Upper lobe of right lung (tissue), 1 donor: Measurements from ENCODE around the gene CYP2W1. TPM values are rescaled to one million over a fixed set of nuclear protein-coding genes. Genes with fewer than 3 reads are reported as not detected.

ENCODE experiments used
- ATAC-seq: fragments of 200-7000 bp; cut with Tn5 transposase; one replicate; pipeline ENCODE4 v1.9.1; 2020; ENCODE audit warnings: mild to moderate bottlenecking, moderate library complexity
- DNase-seq: peaks from one replicate; pipeline ENCODE4 v3.0.0-alpha.2; 2020
- H3K27ac ChIP-seq: fragments of 200-600 bp; one replicate; pipeline ENCODE4 v1.8.0; 2022
- H3K27me3 ChIP-seq: fragments of 200-600 bp; one replicate; pipeline ENCODE4 v1.8.0; 2022; ENCODE audit warnings: mild to moderate bottlenecking
- H3K36me3 ChIP-seq: fragments of 200-600 bp; one replicate; pipeline ENCODE4 v1.8.0; 2022
- H3K4me1 ChIP-seq: fragments of 200-600 bp; one replicate; pipeline ENCODE4 v1.8.0; 2022
- H3K4me3 ChIP-seq: fragments of 200-600 bp; one replicate; pipeline ENCODE4 v1.8.0; 2022; ENCODE audit warnings: mild to moderate bottlenecking
- H3K9me3 ChIP-seq: fragments of 200-600 bp; one replicate; pipeline ENCODE4 v1.8.0; 2022
- intact Hi-C: fragments of 100-400 bp; cut with DNase I; formaldehyde crosslinking; loops from one replicate; pipeline ENCODE4 v1.11.0; 2022
- total RNA-seq: library from RNA; stranded (reverse); fragmentation: NEBNext Ultra II Directional; extraction: Animal tissue kit (Norgen Biotek cat#: 25700); gene quantifications from one replicate; pipeline ENCODE4 v1.2.1, GENCODE V29; 2021
- TF ChIP-seq, protein P1 (sequence below): fragments of 200-600 bp; IDR thresholded peaks from one replicate; pipeline ENCODE4 v1.8.0; 2022; ENCODE audit warnings: antibody characterized with exemption
- donor health status: DM: no; HTN: yes; CAD: no; lungs with severe emphysema.

The CYP2W1 gene
- total RNA-seq, 1 donor from 2014 or later, result not detected

DNA sequence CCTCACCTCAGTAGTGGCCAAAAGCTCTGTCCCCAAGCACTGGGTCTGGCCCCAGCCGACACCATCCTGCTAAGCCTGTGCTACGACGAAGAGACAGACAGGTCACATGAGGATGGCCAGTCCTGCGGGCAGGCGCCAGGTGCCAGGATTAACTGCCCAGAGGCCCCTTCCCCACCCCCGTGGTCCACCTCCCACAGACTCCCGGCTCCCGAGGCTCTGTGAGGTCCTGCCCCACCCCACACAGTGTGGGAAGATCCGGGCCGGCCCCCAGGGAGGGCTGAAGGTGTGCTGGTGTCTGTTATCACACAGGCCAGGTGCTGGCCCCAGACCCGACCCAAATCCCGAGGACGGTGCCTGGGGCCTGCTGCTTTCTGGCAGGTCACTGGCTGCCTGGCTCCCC lies 27.2 kb downstream of the CYP2W1 start:
- DNase-seq, result no peak
- Histone ChIP-seq H3K4me3 (no peak overlapping the region), H3K4me1 (no peaks in the 10 kb centered on the region), H3K27me3 (no peaks in the 10 kb centered on the region), H3K27ac (no peak overlapping the region), H3K9me3 (no peaks in the 10 kb centered on the region), H3K36me3 (peaks cover 18% of the 10 kb centered on the region)
- intact Hi-C loops, result no loop called here
- TF ChIP-seq, protein P1, sequence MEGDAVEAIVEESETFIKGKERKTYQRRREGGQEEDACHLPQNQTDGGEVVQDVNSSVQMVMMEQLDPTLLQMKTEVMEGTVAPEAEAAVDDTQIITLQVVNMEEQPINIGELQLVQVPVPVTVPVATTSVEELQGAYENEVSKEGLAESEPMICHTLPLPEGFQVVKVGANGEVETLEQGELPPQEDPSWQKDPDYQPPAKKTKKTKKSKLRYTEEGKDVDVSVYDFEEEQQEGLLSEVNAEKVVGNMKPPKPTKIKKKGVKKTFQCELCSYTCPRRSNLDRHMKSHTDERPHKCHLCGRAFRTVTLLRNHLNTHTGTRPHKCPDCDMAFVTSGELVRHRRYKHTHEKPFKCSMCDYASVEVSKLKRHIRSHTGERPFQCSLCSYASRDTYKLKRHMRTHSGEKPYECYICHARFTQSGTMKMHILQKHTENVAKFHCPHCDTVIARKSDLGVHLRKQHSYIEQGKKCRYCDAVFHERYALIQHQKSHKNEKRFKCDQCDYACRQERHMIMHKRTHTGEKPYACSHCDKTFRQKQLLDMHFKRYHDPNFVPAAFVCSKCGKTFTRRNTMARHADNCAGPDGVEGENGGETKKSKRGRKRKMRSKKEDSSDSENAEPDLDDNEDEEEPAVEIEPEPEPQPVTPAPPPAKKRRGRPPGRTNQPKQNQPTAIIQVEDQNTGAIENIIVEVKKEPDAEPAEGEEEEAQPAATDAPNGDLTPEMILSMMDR, result no peak
- ATAC-seq, result no peak

DNA sequence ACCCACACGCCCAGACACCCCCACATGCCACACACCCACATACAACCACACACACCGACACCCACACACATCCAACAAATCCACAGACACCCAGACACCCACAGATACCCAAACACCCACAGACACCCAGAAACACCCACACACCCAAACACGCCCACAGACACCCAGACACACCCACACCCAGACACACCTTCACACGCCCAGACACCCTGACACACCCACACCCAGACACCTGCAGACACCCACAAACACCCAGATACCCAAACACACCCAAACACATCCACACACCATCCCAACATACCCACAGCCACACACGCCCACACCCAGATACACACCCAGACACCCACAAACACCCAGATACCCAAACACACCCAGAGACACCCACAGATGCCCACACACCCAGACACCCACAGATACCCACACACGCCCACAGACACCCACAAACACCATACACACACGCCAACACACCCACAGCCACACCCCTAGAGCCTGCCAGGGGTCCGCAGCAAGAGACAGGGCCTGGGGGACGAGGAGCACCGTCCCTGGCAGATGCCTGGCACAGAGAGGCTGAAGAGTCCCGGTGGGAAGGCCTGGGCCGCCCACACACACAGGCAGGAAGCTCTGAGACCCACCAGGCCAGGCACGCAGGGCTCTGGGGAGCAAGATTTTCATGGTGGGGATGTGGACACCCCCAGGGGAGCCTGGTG lies 28.5 kb downstream of the CYP2W1 start:
- no peaks in the 10 kb centered on the region for H3K4me1 ChIP-seq
- H3K27me3 ChIP-seq, result no peaks in the 10 kb centered on the region
- TF ChIP-seq, protein P1, result no peak
- DNase-seq (no peak), ATAC-seq (no peak)
- peaks cover 18% of the 10 kb centered on the region for H3K36me3 ChIP-seq
- intact Hi-C loops, result no loop called here
- H3K4me3 ChIP-seq, result no peak overlapping the region
- H3K9me3 ChIP-seq, result no peaks in the 10 kb centered on the region
- H3K27ac ChIP-seq, result no peak overlapping the region

DNA sequence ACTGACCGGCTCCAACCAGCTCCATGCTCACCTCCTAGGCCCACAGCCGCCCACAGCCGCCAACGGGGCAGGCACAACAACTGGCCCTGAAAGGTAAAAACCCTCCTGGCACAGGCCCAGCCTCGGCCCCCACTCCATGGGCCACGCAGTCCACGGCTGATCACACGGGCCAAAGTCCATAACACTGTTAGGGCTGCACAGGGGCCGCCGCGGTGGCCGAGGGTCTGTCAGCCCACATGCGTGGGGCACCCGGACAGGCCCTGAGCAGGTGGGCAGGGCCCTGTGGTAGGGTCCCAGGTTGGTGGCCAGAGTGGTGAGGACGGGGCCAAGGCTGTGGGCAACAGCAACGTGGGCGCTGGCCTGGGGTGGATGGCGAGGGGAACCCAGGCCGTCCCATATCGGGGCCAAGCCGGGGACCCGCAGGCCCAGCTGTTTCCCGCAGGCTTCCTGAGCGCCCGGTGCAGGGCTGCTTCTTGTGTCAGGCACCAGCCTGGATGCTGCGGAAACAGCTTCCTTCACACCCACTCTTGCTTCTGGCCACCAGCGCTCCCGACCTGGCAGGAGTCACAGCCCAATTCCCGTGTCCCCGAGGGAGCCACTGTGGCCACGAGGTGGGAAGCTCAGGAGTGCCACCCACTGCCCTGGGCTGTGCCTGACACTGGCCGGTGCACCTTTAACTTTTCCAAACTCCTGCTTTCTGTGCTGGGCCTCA lies 29.2 kb downstream of the CYP2W1 start:
- H3K27me3 ChIP-seq, result no peaks in the 10 kb centered on the region
- TF ChIP-seq, protein P1, result no peak
- no peaks in the 10 kb centered on the region for H3K4me1 ChIP-seq
- intact Hi-C loops, result no loop called here
- ATAC-seq, result no peak
- DNase-seq, result no peak
- peaks cover 17% of the 10 kb centered on the region for H3K36me3 ChIP-seq
- H3K27ac ChIP-seq, result no peak overlapping the region
- no peaks in the 10 kb centered on the region for H3K9me3 ChIP-seq
- no peak overlapping the region for H3K4me3 ChIP-seq

DNA sequence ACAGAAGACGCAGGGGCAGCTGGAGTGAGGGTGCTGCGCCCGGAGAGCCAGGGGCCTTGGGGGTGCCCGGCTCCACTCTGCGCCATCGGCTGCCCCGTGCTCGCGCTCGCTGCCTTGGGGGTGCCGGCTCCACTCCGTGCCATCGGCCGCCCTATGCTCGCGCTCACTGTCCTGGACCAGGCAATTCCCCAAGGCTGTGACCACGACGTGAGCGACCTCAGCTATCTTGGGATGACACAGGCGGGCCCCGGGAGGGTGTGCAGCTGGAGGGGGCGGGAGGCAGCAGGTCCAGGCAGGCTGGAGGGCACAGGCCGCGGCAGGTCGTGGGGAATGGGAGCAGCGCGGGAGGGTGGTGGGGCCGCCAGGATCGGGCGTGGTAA lies 29.7 kb downstream of the CYP2W1 start:
- Histone ChIP-seq H3K27ac (no peak overlapping the region), H3K4me1 (no peaks in the 10 kb centered on the region), H3K9me3 (no peaks in the 10 kb centered on the region), H3K4me3 (no peak overlapping the region), H3K36me3 (peaks cover 11% of the 10 kb centered on the region), H3K27me3 (no peaks in the 10 kb centered on the region)
- intact Hi-C loops, result no loop called here
- TF ChIP-seq, protein P1, result no peak
- DNase-seq, result no peak
- no peak for ATAC-seq

DNA sequence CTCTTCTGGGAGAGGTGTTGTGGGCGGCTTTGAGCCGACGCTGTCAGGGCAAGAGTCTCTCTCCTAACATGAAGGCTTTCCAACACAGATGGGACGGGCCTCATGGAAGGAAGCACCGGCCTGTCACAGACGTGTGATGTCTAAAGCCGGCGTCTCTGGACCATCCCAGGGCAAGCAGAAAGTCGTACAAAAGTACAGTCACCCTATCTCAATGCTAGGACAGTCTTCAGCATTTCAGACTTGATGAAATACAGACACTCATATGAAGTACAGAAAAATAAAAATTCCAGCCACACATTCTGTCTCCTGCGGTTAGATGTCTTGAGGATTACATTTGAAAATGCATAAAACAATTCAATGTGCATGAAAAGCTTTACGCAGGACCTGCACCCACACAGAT lies 30.6 kb downstream of the CYP2W1 start:
- no peaks in the 10 kb centered on the region for H3K27me3 ChIP-seq
- H3K9me3 ChIP-seq, result no peaks in the 10 kb centered on the region
- H3K27ac ChIP-seq, result no peak overlapping the region
- ATAC-seq (no peak), DNase-seq (no peak)
- TF ChIP-seq, protein P1, result no peak
- H3K4me1 ChIP-seq, result no peaks in the 10 kb centered on the region
- no peak overlapping the region for H3K4me3 ChIP-seq
- peaks cover 14% of the 10 kb centered on the region for H3K36me3 ChIP-seq
- intact Hi-C loops, result no loop called here
